ENCODE results near the gene PLCXD3.

The PLCXD3 gene

DNA sequence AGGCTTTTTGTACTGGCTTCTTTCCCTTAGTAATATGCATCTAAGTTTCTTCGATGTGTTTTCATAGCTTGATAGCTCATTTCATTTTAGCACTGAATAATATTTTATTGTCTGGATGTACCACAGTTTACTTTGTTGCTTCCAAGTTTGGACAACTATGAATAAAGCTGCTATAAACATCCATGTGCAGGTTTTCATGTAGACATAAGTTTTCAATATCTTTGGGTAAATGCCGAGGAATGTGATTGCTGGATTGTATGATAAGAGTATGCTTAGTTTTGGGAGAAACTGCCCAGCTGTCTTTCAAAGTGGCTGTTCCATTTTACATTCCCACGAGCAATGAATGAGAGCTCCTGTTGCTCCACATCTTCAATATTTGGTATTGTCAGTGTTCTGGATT lies 84.7 kb downstream of the PLCXD3 start:
- TF ChIP-seq MEIS1 (CRISPR knock-in tag; IDR thresholded peaks at IDR 0.05; ENCODE audit: borderline replicate concordance) (no peak), ZNF585B (tag by site-specific recombination; IDR thresholded peaks at IDR 0.05) (no peak), ZFP3 (tag by site-specific recombination; IDR thresholded peaks at IDR 0.05; ENCODE audit: low read depth) (no peak), ZNF114 (tag by site-specific recombination; IDR thresholded peaks at IDR 0.05) (no peak), ZNF664 (tag by site-specific recombination; IDR thresholded peaks at IDR 0.05) (no peak), ZNF174 (tag by site-specific recombination; IDR thresholded peaks at IDR 0.05) (no peak), ZNF211 (tag by site-specific recombination; IDR thresholded peaks at IDR 0.05; ENCODE audit: low read depth) (no peak), ZNF768 (tag by site-specific recombination; IDR thresholded peaks at IDR 0.05) (no peak), SP2 (tag by site-specific recombination; IDR thresholded peaks at IDR 0.05) (no peak), ZBTB1 (tag by site-specific recombination; IDR thresholded peaks at IDR 0.05) (no peak), ZBTB20 (tag by site-specific recombination; IDR thresholded peaks at IDR 0.05) (no peak), ZNF335 (tag by site-specific recombination; conservative IDR thresholded peaks at IDR 0.05) (no peak), SCRT1 (tag by site-specific recombination; IDR thresholded peaks at IDR 0.05; ENCODE audit: borderline replicate concordance) (no peak)
- TF ChIP-seq, protein P1, sequence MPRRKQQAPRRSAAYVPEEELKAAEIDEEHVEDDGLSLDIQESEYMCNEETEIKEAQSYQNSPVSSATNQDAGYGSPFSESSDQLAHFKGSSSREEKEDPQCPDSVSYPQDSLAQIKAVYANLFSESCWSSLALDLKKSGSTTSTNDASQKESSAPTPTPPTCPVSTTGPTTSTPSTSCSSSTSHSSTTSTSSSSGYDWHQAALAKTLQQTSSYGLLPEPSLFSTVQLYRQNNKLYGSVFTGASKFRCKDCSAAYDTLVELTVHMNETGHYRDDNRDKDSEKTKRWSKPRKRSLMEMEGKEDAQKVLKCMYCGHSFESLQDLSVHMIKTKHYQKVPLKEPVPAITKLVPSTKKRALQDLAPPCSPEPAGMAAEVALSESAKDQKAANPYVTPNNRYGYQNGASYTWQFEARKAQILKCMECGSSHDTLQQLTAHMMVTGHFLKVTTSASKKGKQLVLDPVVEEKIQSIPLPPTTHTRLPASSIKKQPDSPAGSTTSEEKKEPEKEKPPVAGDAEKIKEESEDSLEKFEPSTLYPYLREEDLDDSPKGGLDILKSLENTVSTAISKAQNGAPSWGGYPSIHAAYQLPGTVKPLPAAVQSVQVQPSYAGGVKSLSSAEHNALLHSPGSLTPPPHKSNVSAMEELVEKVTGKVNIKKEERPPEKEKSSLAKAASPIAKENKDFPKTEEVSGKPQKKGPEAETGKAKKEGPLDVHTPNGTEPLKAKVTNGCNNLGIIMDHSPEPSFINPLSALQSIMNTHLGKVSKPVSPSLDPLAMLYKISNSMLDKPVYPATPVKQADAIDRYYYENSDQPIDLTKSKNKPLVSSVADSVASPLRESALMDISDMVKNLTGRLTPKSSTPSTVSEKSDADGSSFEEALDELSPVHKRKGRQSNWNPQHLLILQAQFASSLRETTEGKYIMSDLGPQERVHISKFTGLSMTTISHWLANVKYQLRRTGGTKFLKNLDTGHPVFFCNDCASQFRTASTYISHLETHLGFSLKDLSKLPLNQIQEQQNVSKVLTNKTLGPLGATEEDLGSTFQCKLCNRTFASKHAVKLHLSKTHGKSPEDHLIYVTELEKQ (tag by site-specific recombination; IDR thresholded peaks at IDR 0.05; ENCODE audit: borderline replicate concordance) = no peak
- TF ChIP-seq, protein P2, sequence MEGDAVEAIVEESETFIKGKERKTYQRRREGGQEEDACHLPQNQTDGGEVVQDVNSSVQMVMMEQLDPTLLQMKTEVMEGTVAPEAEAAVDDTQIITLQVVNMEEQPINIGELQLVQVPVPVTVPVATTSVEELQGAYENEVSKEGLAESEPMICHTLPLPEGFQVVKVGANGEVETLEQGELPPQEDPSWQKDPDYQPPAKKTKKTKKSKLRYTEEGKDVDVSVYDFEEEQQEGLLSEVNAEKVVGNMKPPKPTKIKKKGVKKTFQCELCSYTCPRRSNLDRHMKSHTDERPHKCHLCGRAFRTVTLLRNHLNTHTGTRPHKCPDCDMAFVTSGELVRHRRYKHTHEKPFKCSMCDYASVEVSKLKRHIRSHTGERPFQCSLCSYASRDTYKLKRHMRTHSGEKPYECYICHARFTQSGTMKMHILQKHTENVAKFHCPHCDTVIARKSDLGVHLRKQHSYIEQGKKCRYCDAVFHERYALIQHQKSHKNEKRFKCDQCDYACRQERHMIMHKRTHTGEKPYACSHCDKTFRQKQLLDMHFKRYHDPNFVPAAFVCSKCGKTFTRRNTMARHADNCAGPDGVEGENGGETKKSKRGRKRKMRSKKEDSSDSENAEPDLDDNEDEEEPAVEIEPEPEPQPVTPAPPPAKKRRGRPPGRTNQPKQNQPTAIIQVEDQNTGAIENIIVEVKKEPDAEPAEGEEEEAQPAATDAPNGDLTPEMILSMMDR (tag by site-specific recombination; IDR thresholded peaks at IDR 0.05) = no peak
- TF ChIP-seq, protein P3, sequence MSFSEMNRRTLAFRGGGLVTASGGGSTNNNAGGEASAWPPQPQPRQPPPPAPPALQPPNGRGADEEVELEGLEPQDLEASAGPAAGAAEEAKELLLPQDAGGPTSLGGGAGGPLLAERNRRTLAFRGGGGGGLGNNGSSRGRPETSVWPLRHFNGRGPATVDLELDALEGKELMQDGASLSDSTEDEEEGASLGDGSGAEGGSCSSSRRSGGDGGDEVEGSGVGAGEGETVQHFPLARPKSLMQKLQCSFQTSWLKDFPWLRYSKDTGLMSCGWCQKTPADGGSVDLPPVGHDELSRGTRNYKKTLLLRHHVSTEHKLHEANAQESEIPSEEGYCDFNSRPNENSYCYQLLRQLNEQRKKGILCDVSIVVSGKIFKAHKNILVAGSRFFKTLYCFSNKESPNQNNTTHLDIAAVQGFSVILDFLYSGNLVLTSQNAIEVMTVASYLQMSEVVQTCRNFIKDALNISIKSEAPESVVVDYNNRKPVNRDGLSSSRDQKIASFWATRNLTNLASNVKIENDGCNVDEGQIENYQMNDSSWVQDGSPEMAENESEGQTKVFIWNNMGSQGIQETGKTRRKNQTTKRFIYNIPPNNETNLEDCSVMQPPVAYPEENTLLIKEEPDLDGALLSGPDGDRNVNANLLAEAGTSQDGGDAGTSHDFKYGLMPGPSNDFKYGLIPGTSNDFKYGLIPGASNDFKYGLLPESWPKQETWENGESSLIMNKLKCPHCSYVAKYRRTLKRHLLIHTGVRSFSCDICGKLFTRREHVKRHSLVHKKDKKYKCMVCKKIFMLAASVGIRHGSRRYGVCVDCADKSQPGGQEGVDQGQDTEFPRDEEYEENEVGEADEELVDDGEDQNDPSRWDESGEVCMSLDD (tag by site-specific recombination; IDR thresholded peaks at IDR 0.05) = no peak
- TF ChIP-seq, protein P4, sequence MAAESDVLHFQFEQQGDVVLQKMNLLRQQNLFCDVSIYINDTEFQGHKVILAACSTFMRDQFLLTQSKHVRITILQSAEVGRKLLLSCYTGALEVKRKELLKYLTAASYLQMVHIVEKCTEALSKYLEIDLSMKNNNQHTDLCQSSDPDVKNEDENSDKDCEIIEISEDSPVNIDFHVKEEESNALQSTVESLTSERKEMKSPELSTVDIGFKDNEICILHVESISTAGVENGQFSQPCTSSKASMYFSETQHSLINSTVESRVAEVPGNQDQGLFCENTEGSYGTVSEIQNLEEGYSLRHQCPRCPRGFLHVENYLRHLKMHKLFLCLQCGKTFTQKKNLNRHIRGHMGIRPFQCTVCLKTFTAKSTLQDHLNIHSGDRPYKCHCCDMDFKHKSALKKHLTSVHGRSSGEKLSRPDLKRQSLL (tag by site-specific recombination; IDR thresholded peaks at IDR 0.05) = no peak
- TF ChIP-seq, protein P5, sequence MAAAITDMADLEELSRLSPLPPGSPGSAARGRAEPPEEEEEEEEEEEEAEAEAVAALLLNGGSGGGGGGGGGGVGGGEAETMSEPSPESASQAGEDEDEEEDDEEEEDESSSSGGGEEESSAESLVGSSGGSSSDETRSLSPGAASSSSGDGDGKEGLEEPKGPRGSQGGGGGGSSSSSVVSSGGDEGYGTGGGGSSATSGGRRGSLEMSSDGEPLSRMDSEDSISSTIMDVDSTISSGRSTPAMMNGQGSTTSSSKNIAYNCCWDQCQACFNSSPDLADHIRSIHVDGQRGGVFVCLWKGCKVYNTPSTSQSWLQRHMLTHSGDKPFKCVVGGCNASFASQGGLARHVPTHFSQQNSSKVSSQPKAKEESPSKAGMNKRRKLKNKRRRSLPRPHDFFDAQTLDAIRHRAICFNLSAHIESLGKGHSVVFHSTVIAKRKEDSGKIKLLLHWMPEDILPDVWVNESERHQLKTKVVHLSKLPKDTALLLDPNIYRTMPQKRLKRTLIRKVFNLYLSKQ (tag by site-specific recombination; IDR thresholded peaks at IDR 0.05; ENCODE audit: borderline replicate concordance) = no peak
- no peaks in the 10 kb centered on the region for H3K9me3 ChIP-seq (ENCODE audit: control insufficient read depth, insufficient read depth, low read depth, low read length)
- no peaks in the 10 kb centered on the region for H3K36me3 ChIP-seq (ENCODE audit: control insufficient read depth in 2 of 2, insufficient read depth in 1 of 2, low read length in 2 of 2)

More for the DNA sequence above, 84.7 kb downstream of the PLCXD3 start:
- no peaks in the 10 kb centered on the region for H3K4me1 ChIP-seq (ENCODE audit: control insufficient read depth, insufficient read depth, low read length)
- ChIA-PET POLR2A (interaction anchor here (0.6 kb wide), 1 partner anchor 567 kb away, joined by 8 read pairs; no protein-coding TSS in a partner anchor), CTCF (no interaction called here)
- H3K27ac ChIP-seq (ENCODE audit: extremely low read depth, low read depth, low read length) = no peak overlapping the region
- H3K4me3 ChIP-seq (ENCODE audit: low read depth, low read length) = no peak overlapping the region

All from HEK293 (cell line).